Right renal cortex interstitium (tissue), 3 donors: Measurements from ENCODE around the gene ADGRB3. TPM values are rescaled to one million over a fixed set of nuclear protein-coding genes. Genes with fewer than 3 reads are reported as not detected.
"Not testable (repeated sequence)": the region's sequence is repeated elsewhere in the genome, so short reads cannot be mapped to it uniquely, and the experiment has no call there.

Experiments
- DNase-seq, 3 donors: peaks; one replicate each; pipeline ENCODE4 v3.0.0-alpha.2; 2013; ENCODE audit warnings: low read depth in 3 of 3, low spot score in 2 of 3
- polyA plus RNA-seq, 3 donors: library from polyadenylated mRNA; unstranded; fragments of 120-200 nt; gene quantifications; one replicate each; pipeline ENCODE4 v1.2.1, GENCODE V29; 2013; ENCODE audit not compliant: insufficient read length in 3 of 3

Gene ADGRB3
- polyA plus RNA-seq, 3 donors = 4.6 to 5.2 (median 5.1) TPM

DNA sequence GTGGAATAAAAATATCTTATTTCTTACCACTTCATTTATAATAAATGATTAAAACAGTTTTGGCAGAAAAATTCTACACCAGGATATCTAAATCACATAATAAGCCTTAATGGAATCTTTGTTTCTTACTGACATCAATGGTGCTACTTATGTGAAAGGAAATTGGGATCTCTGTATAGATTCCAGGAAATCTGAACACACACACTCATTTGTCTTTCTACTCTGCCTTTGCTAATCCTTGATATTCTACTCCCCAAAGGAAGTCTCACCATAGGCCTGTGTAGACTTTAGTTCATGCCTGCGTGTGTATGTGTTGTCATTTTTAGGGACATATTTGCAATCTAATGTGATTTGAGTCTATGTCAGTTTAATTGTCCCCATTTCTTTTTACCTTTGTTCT, 7.9 kb downstream of the ADGRB3 start:
- no peak for DNase-seq

DNA sequence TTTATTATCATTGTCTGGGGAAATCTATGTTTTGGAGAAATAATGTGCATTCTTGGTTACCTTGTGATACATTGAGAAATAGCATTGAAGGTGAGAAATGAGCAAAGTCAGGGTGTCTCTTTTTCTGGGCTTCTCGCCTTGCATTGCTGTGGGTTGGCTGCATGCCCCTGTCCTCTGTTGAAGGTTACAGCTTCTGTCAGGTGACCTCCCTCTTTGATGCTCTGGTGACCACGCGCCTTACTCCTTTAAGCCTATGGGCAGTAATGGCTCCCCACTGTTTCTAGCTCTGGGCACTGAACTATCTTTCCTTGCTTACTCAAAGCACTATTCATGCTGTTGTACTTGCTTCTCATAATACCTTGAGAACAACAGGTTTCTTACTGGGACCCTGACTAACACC, 14.6 kb downstream of the ADGRB3 start:
- DNase-seq = no peak

DNA sequence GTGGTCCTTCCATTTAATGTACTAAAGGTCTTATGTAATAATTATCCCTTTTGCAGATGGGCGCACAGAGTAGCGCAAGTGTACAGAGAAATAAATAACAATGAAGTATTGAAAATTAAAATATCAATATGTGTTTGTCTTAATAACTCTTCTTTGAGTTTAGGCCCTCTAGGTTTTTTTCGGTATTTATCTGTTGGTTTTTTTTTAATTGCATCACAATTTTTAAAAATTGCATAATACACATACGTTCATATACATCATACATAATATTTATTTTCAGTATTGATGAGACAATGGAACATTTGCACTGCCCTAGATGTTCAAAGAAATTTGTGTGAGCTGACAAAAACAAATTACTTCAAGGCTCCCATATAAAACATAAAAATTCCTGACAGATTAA, 15.1 kb downstream of the ADGRB3 start:
- no peak for DNase-seq

DNA sequence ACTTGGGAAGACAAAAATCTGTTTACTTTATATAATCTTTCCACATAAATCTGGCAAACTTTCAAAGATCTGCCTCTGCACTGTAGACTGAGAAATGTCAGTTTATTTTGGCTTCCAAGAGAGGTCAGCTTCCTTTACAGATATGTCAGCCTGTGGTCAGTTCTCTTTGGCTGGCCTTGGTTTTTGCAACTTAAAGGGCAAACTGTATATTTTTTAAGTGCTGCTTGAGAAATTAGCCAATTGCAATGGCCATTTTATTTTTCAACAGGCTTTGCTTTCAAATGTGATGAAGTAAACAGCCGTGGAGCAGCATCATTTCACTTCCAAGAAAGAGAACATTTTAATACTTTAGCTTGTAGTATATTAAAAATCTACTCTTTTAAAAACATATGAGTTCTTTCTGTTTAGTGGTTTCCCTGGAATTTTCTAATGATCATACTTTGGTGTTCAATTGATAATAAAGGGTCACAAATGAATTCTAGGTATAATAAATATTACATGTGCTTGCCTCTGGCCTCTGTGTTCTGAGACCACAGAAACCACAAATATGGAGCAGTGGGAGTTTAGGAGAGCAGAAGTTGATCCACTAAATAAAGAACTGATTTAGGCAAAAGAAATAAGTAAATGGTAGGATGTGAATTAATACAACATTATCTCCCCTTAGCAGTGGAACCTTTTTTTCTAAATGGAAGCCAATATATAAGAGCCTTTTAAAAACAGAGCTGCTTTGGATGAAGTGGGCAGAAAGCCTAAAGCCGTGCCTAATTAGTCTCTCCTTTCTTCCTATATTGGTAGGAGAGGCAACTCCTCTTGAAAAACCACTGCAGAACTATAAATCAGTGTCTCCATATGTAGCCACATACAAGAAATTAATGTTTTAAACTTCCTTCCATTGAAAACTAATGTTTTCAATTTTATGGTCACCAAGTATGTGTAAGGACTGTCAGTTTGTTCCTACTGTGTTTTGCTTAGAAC, 16.2 kb downstream of the ADGRB3 start:
- DNase-seq = no peak

DNA sequence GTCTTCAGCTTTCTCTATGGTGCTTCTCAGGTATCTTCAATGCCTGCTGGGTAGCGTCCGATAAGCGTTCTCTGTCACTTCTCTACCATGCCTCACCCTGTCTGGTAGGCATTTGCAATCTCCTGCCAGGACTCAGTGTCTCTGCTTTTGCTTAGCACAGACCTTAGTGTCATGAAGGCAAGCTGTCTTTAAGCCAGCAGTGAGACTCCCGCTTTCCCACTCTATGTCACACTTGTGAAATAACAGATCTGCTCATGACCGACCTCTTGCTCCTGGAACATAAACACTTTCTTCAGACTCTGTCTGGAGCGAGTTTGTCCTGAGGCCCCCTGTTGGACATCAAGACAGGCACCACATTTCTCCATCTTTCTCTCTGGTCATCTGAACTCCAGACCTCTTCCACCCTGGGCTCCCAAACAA, 17.0 kb downstream of the ADGRB3 start:
- DNase-seq = no peak

DNA sequence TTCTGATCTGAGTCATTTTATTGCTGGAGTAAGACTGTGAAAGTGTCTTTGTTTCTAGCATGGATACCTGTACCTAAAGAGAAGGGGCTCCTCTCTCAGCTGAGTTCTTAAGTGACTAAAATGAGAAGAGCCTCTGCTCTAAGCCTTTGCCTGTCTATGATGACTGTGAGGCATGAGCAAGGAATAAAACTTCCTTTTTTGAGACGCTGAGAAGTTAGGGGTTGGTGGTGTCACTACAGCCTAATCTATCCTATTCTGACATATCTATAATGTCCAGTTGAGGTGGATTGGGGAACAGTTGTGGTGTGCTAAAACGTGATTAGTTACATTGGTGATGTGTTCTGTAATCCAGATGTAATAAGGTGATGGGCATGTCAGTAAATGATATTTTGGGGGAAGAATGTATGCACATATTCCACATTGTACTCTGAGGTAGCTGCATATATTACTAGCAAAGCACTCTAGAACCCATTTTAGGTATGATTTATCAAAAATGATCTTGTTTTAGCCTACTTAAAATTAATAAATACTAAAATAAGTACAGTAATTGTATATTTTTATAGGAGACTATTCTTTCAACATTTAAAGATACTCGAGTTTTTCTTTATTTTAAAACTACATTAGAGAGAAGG, 18.1 kb downstream of the ADGRB3 start:
- DNase-seq = no peak

DNA sequence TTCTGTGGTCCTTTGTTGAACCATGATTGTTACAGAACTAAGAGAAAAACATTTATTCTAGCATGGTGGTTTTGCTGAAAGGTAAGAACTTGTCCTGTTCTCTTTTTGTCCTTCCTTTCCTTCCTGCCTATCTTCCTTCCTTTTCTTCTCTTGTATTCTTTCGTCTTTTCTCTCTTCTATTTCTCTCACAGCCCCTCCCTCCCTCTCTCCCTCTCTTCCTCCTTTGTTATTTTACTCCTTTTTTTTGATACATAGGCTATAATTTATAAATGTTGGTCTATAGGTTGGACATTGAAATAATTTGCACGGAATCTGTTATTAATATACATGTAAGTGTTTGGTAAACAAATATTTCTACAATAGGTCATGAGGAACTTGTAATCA, 18.6 kb downstream of the ADGRB3 start:
- no peak for DNase-seq

DNA sequence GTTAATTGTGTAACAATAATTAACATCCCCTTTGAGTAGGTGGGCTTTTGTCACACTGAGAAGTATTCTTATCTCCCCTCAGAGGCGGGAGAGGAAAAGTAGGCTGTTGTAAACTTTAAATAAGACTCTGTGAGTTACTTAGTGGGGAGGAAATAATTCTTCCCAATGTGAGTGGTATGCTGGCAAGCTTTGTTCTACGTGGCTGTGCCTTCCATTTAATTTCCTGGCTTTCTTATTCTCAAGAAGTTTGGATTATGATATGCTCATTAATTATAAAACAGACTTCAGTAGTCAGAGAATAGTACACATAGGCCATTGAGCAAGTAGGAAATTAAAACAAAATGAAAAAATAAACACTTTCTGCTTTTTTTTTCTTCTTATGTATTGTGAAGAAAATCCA, 19.1 kb downstream of the ADGRB3 start:
- DNase-seq = no peak

DNA sequence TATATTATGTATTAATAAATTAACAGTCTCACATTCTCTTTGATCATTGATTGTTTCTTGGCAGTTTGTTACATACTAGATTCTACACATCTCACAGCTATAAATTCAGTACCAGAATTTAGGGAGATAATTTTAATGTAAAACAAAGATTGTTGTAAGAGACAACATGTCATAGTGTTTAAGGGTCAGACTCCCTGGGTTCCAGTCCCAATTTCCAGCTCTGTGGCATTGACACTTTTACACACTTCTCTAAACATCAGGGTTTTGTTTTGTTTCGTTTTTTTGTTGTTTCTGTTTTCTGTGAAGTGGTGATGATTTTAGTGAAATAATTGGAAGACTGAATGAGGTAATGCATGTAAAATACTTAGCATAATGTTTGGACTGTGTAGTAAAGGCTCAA, 19.9 kb downstream of the ADGRB3 start:
- DNase-seq = no peak

DNA sequence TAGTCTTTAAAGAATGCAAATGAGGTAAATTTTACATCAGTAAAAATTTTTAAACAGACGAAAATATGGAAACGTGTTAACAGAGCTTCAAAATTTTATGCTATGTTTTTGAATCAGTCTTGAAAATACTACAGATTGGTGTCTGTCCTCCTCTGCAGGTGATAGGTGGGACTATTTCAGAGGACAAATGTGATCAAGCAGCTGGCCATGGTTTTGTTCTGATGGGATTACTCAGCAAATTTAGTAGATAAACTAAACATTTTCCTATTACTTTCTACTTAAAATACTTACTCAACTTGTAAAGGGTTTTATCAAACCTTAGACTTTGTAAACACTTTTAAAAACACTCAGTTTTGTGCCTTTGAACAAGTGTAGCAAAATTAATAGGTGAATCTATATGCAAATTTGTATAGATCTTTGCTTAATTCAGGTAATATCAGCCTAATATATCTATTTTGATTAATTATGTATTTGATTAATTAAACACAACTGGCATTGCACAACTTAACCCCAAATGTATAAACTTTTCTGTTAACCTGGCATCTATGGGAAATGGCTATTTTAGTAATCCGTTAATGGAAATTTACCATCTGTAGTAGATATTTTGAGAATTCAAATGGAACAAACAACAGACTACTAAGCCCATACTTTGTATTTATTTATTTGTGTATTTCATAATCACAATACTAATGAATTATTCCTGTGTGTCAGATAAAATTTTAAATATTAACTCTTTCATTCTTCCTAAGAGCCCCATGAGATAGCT, 22.5 kb downstream of the ADGRB3 start:
- DNase-seq = no peak

DNA sequence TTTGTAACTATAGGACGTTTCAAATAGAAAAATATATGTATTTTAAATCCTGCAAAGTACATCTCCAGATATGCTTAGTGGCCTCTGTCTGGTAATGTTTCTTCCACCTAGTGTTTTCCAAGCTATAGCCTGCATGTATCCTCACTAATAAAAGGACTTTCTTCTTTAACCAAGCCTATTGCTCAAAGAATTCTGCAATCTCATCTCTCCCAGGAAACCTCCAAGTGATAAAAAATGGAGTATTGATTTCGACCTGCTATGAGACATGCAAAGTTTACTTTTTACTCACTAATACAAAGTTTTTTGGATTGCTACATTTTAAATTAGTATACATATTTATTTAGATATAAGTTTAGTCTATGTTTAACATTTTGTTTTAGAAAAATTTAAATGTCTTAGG, 23.3 kb downstream of the ADGRB3 start:
- no peak for DNase-seq

DNA sequence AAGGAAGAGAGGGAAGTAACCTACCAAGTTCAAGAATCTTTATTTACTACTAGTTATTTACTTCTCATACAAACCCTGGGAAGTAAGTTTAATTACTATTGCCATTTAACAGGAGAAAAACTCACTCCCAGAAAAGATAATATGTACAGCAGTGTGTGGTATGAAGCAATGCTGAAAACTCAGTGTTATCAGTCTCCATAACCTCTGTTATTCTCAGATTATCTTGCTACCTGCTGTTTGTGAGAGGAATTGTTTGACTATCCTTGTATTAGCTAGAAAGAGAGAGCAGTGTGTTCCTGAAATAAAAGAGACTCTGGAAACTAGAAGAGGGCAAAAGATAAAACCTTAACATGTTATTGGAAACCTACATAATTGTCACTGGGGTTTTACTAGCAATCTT, 38.2 kb downstream of the ADGRB3 start:
- no peak for DNase-seq

DNA sequence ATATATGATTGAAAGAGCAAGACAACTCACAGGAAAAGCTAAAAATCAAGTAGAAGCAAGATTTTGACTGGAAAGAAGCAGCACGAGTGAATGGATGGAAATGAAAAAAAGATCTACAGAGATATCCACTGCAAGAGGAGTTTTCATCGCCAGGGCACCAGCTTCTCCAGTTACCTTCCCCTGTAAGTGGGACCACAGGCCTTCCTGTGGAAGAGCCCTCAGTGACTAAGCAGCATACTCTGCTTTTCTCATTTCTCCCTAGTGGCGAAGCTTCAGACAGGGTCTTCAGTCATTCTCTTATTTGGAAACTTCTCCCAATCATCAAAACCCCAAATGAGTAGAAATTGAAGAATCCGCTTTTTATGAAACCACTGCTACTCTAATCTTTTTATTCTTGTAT, 40.5 kb downstream of the ADGRB3 start:
- no peak for DNase-seq

DNA sequence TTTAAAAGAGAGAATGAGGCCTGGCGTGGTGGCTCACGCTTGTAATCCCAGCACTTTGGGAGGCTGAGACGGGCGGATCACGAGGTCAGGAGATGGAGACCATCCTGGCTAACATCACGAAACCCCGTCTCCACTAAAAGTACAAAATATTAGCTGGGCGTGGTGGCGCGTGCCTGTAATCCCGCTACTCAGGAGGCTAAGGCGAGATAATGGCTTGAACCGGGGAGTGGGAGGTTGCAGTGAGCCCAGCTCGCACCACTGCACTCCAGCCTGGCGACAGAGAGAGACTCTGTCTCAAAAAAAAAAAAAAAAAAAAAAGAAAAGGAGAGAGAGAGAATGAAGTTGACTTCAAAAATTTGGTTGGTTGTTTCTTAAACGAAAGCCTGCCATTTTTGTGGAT, 41.0 kb downstream of the ADGRB3 start:
- DNase-seq = not testable (repeated sequence)

DNA sequence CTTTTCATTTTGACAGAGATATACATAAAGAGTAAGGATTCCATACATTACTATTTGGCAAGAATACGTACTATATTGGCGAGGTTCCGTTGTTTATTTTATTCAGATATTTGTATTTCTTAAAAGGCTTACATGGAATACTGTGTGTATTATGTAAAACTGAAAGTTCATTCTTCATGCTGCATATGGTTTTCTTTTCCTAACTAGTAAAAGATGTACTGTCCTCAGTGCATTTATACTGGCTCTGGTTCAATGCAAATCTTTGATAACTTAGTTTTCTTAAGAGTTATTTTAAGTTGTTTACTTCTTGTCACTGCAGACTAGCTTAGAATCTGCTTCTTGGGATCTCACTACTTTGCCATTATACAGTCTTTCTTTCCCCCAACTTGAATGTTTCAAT, 42.0 kb downstream of the ADGRB3 start:
- DNase-seq = no peak

DNA sequence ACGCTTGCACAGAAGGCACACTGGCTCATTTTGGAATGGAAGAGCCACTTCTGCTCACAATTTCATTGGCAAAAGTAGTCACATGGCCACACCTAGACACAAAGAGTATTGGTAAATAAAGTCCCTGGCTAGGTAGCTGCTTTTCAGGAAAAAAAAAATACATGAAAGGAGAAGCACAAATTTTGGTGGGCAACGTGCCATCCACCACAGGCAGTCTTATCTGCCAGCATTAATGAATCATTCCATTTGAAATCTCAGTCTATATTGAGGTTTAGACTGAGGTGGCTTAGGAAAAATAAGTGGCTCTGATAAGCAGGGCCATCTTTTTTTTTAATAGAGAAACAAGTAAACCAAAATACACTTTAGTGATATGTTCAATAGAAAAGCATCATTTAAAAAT, 44.3 kb downstream of the ADGRB3 start:
- DNase-seq = no peak

DNA sequence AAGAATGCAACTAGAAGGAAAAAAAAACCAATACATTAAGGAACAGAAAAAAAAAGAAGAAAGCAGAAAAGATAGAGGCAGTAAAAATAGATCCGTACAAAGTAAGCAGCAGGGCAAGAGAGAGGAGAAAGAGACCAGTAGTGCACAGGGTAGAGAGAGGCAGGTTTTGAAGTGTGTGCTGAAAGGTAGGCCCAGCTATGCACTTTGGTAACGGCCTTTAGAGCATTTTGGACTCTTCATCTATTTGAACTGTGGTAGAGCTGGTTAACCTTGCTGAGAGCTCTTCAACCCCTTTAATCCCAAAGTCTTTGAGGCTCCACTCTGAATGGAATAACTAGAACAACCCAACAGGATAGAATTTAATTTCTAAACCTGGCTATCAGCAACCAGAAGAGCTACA, 45.2 kb downstream of the ADGRB3 start:
- DNase-seq = no peak

DNA sequence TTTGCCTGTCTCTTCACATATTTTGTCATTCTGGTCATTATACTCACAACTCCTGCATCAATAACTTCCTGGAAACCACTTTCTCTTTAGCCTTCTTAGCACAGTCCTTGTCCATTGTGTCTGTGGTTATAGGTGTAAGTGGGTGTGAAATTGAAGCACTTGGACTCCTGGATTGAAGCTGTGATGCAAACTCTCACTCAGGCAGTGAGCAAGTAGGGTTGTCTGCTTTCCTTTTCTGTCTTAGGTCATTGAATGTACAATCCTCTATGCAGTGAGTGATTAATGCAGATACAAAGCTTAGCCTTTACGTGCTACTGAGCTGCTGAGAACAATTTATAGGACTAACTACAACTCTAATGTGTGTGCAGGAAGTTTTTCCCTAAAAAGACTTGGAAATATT, 54.8 kb downstream of the ADGRB3 start:
- DNase-seq = no peak

DNA sequence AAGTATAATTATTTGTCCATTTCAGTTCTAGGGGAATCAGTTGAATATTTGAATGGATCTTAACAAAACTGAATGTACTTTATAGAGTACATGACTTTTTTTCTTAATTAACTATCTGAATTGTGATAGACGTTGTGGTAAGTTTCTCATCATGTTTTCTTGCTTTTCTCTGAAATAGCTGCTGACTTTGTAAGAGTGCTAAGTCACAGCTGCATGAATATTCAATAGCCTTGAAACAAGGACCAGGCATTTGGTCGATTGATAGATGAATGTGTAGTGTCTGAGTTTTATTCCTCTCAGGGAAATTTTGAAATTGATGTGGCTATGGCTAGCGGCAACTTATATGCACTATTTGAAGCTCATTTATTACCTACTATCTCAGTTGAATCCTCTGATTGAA, 56.0 kb downstream of the ADGRB3 start:
- no peak for DNase-seq

DNA sequence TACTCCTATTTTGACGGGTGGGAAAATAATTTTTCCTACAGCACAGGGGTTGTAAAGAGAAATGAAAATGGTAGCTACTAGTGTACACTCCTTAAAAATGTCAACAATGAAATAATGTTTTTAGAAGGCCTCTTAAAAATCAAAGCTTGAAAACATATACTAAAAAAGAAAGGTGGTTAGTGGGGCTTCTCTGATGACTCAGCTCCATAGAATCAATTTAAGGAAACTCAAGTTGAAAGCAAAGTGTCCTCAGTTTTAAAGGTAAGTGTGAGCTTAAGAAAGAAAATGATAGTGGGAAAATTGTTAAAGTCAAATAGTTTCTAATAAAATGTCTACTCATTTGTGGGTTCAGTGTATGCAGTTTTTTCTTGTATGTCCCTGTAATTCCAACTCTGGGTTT, 58.2 kb downstream of the ADGRB3 start:
- no peak for DNase-seq

DNA sequence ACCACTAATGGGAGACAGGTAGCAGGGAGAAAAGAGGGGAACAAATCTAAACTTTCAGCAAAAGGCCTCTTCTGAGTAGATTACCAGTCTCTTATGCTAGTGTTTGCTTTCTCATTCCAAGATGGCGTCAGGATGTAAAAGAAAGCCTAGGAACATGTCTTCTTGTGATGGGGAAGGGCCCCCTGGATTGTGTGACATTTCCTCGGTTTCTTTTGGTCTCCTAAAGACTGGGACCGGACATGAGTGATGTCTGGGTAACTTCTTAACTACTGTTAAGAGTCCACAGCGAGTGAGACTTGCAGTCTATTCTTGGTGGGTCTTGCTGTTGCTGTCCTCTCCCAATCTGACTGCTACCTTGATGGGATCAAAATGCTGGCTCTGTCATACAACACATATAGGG, 60.3 kb downstream of the ADGRB3 start:
- DNase-seq = no peak

DNA sequence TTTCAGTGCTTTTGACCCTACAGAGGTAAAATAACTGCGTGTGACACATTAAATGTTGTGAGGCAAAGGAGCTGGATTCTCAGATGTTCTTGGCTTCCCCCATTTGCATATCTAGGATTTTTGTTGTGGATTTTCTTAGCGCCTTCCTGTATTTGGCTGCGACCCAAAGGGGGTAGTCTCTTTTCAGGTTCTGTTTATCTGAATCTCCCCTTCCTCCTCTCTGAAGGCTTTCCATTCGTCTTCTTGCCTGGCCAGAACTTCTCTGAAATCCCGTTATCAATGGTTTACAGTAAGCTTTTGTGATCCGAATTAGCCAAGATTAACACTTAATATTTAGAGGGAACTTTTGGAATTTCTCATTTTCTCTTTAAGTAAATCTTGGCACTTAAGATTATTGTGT, 60.8 kb downstream of the ADGRB3 start:
- no peak for DNase-seq
